ENCODE data around the gene GREM2. TPM values are rescaled to one million over a fixed set of nuclear protein-coding genes. Genes with fewer than 3 reads are reported as not detected.
A peak's percentile ranks its signal among the peaks of the same experiment; 100 is the strongest.

The GREM2 gene
- total RNA-seq, 2 experiments from 2014 or later: 0.07 TPM

- Mint-ChIP-seq H3K27ac (no peak overlapping the region), H3K36me3 (ENCODE audit: low read depth) (no peaks in the 10 kb centered on the region), H3K4me1 (peaks cover 10% of the 10 kb centered on the region), H3K9me3 (ENCODE audit: low read depth) (no peaks in the 10 kb centered on the region), H3K4me3 (no peak overlapping the region), H3K27me3 (peaks cover 2% of the 10 kb centered on the region)
- intact Hi-C loops (cut with DNase I, micrococcal nuclease): no loop called here
- DNase-seq: no peak
- CTCF ChIA-PET: no interaction called here
- POLR2A ChIA-PET: no interaction called here
- no peak for ATAC-seq
These were observed 32.4 kb downstream of the GREM2 start for GRCh38 chr1:240579511-240579910.

- no peak overlapping the region for H3K27ac Mint-ChIP-seq
- DNase-seq (no peak), ATAC-seq (no peak)
- H3K36me3 Mint-ChIP-seq (ENCODE audit: low read depth): no peaks in the 10 kb centered on the region
- H3K4me3 Mint-ChIP-seq: no peak overlapping the region
- peaks cover 3% of the 10 kb centered on the region for H3K9me3 Mint-ChIP-seq (ENCODE audit: low read depth)
- peaks cover 10% of the 10 kb centered on the region for H3K4me1 Mint-ChIP-seq
- ChIA-PET POLR2A (no interaction called here), CTCF (interaction anchor here (0.6 kb wide), 1 partner anchor 1890 kb away, joined by 3 read pairs; no protein-coding TSS in a partner anchor)
- peaks cover 2% of the 10 kb centered on the region for H3K27me3 Mint-ChIP-seq
- intact Hi-C loops (cut with DNase I, micrococcal nuclease): no loop called here
These were observed 34.9 kb downstream of the GREM2 start for GRCh38 chr1:240577095-240577494.

- Mint-ChIP-seq H3K9me3 (ENCODE audit: low read depth) (peaks cover 3% of the 10 kb centered on the region), H3K27me3 (peaks cover 2% of the 10 kb centered on the region), H3K27ac (no peak overlapping the region), H3K4me1 (peaks cover 10% of the 10 kb centered on the region), H3K4me3 (no peak overlapping the region), H3K36me3 (ENCODE audit: low read depth) (no peaks in the 10 kb centered on the region)
- intact Hi-C loops (cut with DNase I, micrococcal nuclease): no loop called here
- ChIA-PET POLR2A (no interaction called here), CTCF (no interaction called here)
- peak; percentile 57 for ATAC-seq
- peak; percentile 8 for DNase-seq
These were observed 35.8 kb downstream of the GREM2 start for GRCh38 chr1:240575981-240576662.

- no peaks in the 10 kb centered on the region for H3K27me3 Mint-ChIP-seq
- ATAC-seq: no peak
These were observed 39.6 kb downstream of the GREM2 start for GRCh38 chr1:240572328-240572727.

GRCh38 chr1:240571782-240572181 is 40.2 kb downstream of the GREM2 start:
- ATAC-seq (no peak), DNase-seq (no peak)
- H3K4me1 Mint-ChIP-seq: peaks cover 10% of the 10 kb centered on the region
- H3K36me3 Mint-ChIP-seq (ENCODE audit: low read depth): no peaks in the 10 kb centered on the region
- CTCF ChIA-PET: no interaction called here
- H3K4me3 Mint-ChIP-seq: no peak overlapping the region
- H3K27ac Mint-ChIP-seq: no peak overlapping the region
- peaks cover 3% of the 10 kb centered on the region for H3K9me3 Mint-ChIP-seq (ENCODE audit: low read depth)
- intact Hi-C loops (cut with DNase I, micrococcal nuclease): no loop called here
- POLR2A ChIA-PET: no interaction called here
- H3K27me3 Mint-ChIP-seq: no peaks in the 10 kb centered on the region

More at GRCh38 chr1:240572328-240572727, 39.6 kb downstream of the GREM2 start:
- Mint-ChIP-seq H3K36me3 (ENCODE audit: low read depth) (no peaks in the 10 kb centered on the region), H3K9me3 (ENCODE audit: low read depth) (peaks cover 3% of the 10 kb centered on the region), H3K4me3 (no peak overlapping the region), H3K4me1 (peaks cover 10% of the 10 kb centered on the region), H3K27ac (no peak overlapping the region)
- no peak for DNase-seq
- intact Hi-C loops (cut with DNase I, micrococcal nuclease): no loop called here
- POLR2A ChIA-PET: no interaction called here
- CTCF ChIA-PET: no interaction called here

- CTCF ChIA-PET: no interaction called here
- Mint-ChIP-seq H3K27me3 (no peaks in the 10 kb centered on the region), H3K36me3 (ENCODE audit: low read depth) (no peaks in the 10 kb centered on the region), H3K9me3 (ENCODE audit: low read depth) (no peaks in the 10 kb centered on the region), H3K27ac (no peak overlapping the region), H3K4me1 (no peaks in the 10 kb centered on the region), H3K4me3 (no peak overlapping the region)
- DNase-seq (no peak), ATAC-seq (no peak)
- POLR2A ChIA-PET: no interaction called here
- intact Hi-C loops (cut with DNase I, micrococcal nuclease): no loop called here
These were observed 44.9 kb downstream of the GREM2 start for GRCh38 chr1:240567066-240567465.

- no peak overlapping the region for H3K27ac Mint-ChIP-seq
- DNase-seq (no peak), ATAC-seq (no peak)
- H3K9me3 Mint-ChIP-seq (ENCODE audit: low read depth): no peaks in the 10 kb centered on the region
- intact Hi-C loops (cut with DNase I, micrococcal nuclease): no loop called here
- no peak overlapping the region for H3K4me3 Mint-ChIP-seq
- H3K27me3 Mint-ChIP-seq: no peaks in the 10 kb centered on the region
- ChIA-PET POLR2A (no interaction called here), CTCF (no interaction called here)
- H3K36me3 Mint-ChIP-seq (ENCODE audit: low read depth): no peaks in the 10 kb centered on the region
- H3K4me1 Mint-ChIP-seq: no peaks in the 10 kb centered on the region
These were observed 49.2 kb downstream of the GREM2 start for GRCh38 chr1:240562779-240563178.

GRCh38 chr1:240562111-240562590 is 49.8 kb downstream of the GREM2 start:
- no peak overlapping the region for H3K27ac Mint-ChIP-seq
- H3K36me3 Mint-ChIP-seq (ENCODE audit: low read depth): no peaks in the 10 kb centered on the region
- ChIA-PET CTCF (no interaction called here), POLR2A (no interaction called here)
- H3K9me3 Mint-ChIP-seq (ENCODE audit: low read depth): no peaks in the 10 kb centered on the region
- H3K27me3 Mint-ChIP-seq: no peaks in the 10 kb centered on the region
- no peak for ATAC-seq
- no peak overlapping the region for H3K4me3 Mint-ChIP-seq
- H3K4me1 Mint-ChIP-seq: no peaks in the 10 kb centered on the region
- intact Hi-C loops (cut with DNase I, micrococcal nuclease): no loop called here
- DNase-seq: no peak

- ChIA-PET POLR2A (no interaction called here), CTCF (no interaction called here)
- Mint-ChIP-seq H3K9me3 (ENCODE audit: low read depth) (no peaks in the 10 kb centered on the region), H3K27me3 (no peaks in the 10 kb centered on the region), H3K4me3 (no peak overlapping the region), H3K27ac (no peak overlapping the region), H3K4me1 (no peaks in the 10 kb centered on the region), H3K36me3 (ENCODE audit: low read depth) (no peaks in the 10 kb centered on the region)
- intact Hi-C loops (cut with DNase I, micrococcal nuclease): no loop called here
- no peak for ATAC-seq
- DNase-seq: no peak
These were observed 52.2 kb downstream of the GREM2 start for GRCh38 chr1:240559781-240560180.

- ATAC-seq (no peak), DNase-seq (no peak)
- Mint-ChIP-seq H3K4me1 (no peaks in the 10 kb centered on the region), H3K36me3 (ENCODE audit: low read depth) (no peaks in the 10 kb centered on the region), H3K27me3 (no peaks in the 10 kb centered on the region), H3K4me3 (no peak overlapping the region), H3K27ac (no peak overlapping the region), H3K9me3 (ENCODE audit: low read depth) (no peaks in the 10 kb centered on the region)
- POLR2A ChIA-PET: no interaction called here
- CTCF ChIA-PET: no interaction called here
- intact Hi-C loops (cut with DNase I, micrococcal nuclease): no loop called here
These were observed 56.4 kb downstream of the GREM2 start for GRCh38 chr1:240555524-240555923.

GRCh38 chr1:240553351-240553750 is 58.6 kb downstream of the GREM2 start:
- POLR2A ChIA-PET: no interaction called here
- no peak for DNase-seq
- Mint-ChIP-seq H3K36me3 (ENCODE audit: low read depth) (no peaks in the 10 kb centered on the region), H3K4me1 (no peaks in the 10 kb centered on the region), H3K27me3 (no peaks in the 10 kb centered on the region), H3K9me3 (ENCODE audit: low read depth) (no peaks in the 10 kb centered on the region), H3K4me3 (no peak overlapping the region), H3K27ac (no peak overlapping the region)
- ATAC-seq: no peak
- CTCF ChIA-PET: interaction anchor here (0.5 kb wide), 1 partner anchor 1049 kb away, joined by 3 read pairs; no protein-coding TSS in a partner anchor
- intact Hi-C loops (cut with DNase I, micrococcal nuclease): no loop called here

- Mint-ChIP-seq H3K4me3 (no peak overlapping the region), H3K9me3 (ENCODE audit: low read depth) (peaks cover 5% of the 10 kb centered on the region), H3K36me3 (ENCODE audit: low read depth) (no peaks in the 10 kb centered on the region), H3K4me1 (no peaks in the 10 kb centered on the region), H3K27me3 (no peaks in the 10 kb centered on the region), H3K27ac (no peak overlapping the region)
- POLR2A ChIA-PET: no interaction called here
- ATAC-seq: no peak
- intact Hi-C loops (cut with DNase I, micrococcal nuclease): no loop called here
- DNase-seq: no peak
- CTCF ChIA-PET: interaction anchor here (0.7 kb wide), 1 partner anchor 169 kb away, joined by 3 read pairs; no protein-coding TSS in a partner anchor
These were observed 72.1 kb downstream of the GREM2 start for GRCh38 chr1:240539769-240540414.

Data from activated CD4-positive, alpha-beta T cell treated with anti-CD3 and anti-CD28 coated beads for 36 hours (primary cell).